Adrenal gland (tissue), 5 donors: ENCODE measurements around the gene TULP4.

Experiments used
- POLR2A ChIP-seq, 2 donors: fragments of 450-650 bp; IDR thresholded peaks; one replicate each; pipeline ENCODE4 v1.6.1; 2017; ENCODE audit warnings: antibody characterized with exemption in 2 of 2, mild to moderate bottlenecking in 2 of 2, moderate library complexity in 1 of 2
- TF ChIP-seq, protein P1 (sequence below), 6 experiments: fragments of 450-650 bp in 4 of 6; fragments of 200-600 bp in 2 of 6; sonication (generic) in 1 of 6; IDR thresholded peaks; 1 replicate in 5 of 6; 2 replicates in 1 of 6; pipeline versions ENCODE4 v1.5.1 to v1.8.0; 2016 to 2021; ENCODE audit warnings: antibody characterized with exemption in 6 of 6, mild to moderate bottlenecking in 2 of 6, moderate library complexity in 1 of 6
- donor health status: DM: no; HTN: no; CAD: no.

DNA sequence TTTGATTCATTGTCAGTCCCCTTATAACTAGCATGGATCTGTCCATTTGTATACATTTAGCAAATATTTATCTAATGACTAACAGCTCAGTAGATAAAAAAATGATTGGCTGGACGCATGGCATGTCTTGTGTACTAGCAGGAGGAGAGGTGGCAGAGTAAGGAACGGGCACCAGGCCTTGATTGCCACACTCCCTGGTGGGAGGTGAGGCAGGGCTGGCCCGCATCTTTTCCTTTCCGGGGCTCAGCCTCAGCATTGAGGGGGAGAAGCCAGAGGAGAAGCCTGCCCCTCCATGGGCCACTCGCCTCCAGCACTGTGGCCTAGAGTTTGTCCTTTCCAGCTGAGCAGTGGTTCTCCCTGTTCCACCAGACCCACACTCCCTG, 162.7 kb downstream of the TULP4 start:
- TF ChIP-seq, protein P1, sequence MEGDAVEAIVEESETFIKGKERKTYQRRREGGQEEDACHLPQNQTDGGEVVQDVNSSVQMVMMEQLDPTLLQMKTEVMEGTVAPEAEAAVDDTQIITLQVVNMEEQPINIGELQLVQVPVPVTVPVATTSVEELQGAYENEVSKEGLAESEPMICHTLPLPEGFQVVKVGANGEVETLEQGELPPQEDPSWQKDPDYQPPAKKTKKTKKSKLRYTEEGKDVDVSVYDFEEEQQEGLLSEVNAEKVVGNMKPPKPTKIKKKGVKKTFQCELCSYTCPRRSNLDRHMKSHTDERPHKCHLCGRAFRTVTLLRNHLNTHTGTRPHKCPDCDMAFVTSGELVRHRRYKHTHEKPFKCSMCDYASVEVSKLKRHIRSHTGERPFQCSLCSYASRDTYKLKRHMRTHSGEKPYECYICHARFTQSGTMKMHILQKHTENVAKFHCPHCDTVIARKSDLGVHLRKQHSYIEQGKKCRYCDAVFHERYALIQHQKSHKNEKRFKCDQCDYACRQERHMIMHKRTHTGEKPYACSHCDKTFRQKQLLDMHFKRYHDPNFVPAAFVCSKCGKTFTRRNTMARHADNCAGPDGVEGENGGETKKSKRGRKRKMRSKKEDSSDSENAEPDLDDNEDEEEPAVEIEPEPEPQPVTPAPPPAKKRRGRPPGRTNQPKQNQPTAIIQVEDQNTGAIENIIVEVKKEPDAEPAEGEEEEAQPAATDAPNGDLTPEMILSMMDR (IDR thresholded peaks at IDR 0.05) = no peak
- TF ChIP-seq POLR2A (IDR thresholded peaks at IDR 0.05) = no peak
